Heart left ventricle (tissue), 13 donors: ENCODE data around the gene DLG4.

Source experiments
- POLR2A ChIP-seq, 2 donors: fragments of 450-650 bp; IDR thresholded peaks; one replicate each; pipeline ENCODE4 v1.6.1; 2017; ENCODE audit warnings: antibody characterized with exemption in 2 of 2, mild to moderate bottlenecking in 2 of 2, moderate library complexity in 2 of 2
- TF ChIP-seq, protein P1 (sequence below), 12 donors: fragments of 200-600 bp; sonication (generic) in 4 of 12; IDR thresholded peaks; one replicate each; pipeline versions ENCODE4 v1.5.0 to v1.8.0; 2018 to 2022; ENCODE audit warnings: antibody characterized with exemption in 12 of 12, mild to moderate bottlenecking in 5 of 12
- donor health status: ischemic (EF 13 %, LVEDD 7.1; RV severe dilation, severe dysfunction).
- donor health status: DM: no; HTN: yes; CAD: no.
- donor health status: DM: no; HTN: no; CAD: no.
- donor health status: ischemic (EF 25% LVEDD 6.9; RV normal size, moderate dysfunction).
- donor health status: ischemic (EF 25% LVEDD 5.7; RV mildly dilated, moderate dysfunction).
- donor health status: ischemic (EF 35%, LVEDD 5.7; RV mildly dilated, moderate dysfunction).
- donor health status: nonischemic (EF 11% LVEDD 7.7; RV severe dilation, severe dysfunction).
- donor health status: DM: yes; HTN: yes; CAD: no.
- donor health status: PGD.
- donor health status: ischemic (EF 29% LVEDD 5.4; RV normal size, mild dysfunction).
- donor health status: nonischemic (EF 23%, LVEDD 6.1; RV moderate dilation, normal function).

DNA sequence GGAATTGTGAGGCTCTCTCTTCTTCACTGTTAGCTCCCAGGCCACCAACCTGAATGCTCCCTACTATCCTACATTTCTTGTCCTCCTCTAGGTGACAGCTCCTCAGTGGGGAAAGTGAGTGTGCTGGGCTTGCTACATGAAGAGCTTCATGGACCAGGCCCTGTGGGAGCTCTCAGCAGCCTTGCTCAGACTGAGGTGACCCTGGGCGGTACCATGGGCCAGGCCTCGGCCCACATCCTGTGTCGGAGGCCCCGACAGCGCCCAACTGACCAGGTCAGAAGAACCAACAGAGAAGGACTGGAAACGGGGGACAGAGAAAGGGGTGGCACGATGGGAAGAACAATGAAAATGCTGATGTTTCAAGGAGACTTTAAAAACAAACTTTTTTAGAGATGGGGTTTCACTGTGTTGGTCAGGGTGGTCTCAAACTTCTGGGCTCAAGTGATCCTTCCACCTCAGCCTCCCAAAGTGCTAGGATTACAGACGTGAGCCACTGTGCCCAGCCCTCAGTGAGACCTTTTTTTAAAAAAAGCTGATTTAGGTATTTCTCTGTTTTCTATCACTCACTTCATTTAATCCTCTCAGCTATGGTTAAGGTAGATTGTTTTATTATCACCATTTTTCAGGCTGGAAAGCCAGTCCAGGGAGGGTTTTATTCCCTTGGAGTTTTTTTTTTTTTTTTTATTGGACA, 37.3 kb upstream of the DLG4 start:
- TF ChIP-seq, protein P1, sequence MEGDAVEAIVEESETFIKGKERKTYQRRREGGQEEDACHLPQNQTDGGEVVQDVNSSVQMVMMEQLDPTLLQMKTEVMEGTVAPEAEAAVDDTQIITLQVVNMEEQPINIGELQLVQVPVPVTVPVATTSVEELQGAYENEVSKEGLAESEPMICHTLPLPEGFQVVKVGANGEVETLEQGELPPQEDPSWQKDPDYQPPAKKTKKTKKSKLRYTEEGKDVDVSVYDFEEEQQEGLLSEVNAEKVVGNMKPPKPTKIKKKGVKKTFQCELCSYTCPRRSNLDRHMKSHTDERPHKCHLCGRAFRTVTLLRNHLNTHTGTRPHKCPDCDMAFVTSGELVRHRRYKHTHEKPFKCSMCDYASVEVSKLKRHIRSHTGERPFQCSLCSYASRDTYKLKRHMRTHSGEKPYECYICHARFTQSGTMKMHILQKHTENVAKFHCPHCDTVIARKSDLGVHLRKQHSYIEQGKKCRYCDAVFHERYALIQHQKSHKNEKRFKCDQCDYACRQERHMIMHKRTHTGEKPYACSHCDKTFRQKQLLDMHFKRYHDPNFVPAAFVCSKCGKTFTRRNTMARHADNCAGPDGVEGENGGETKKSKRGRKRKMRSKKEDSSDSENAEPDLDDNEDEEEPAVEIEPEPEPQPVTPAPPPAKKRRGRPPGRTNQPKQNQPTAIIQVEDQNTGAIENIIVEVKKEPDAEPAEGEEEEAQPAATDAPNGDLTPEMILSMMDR (IDR thresholded peaks at IDR 0.05) = no peak
- TF ChIP-seq POLR2A (IDR thresholded peaks at IDR 0.05) = no peak
